GM19455 (cell line): ENCODE data around the gene ZNF793.

Experiments used
- ATAC-seq: cut with Tn5 transposase; IDR thresholded peaks from one replicate; pipeline ENCODE4 v1.9.1; 2021; ENCODE audit not compliant: unreplicated experiment

The ZNF793 gene

DNA sequence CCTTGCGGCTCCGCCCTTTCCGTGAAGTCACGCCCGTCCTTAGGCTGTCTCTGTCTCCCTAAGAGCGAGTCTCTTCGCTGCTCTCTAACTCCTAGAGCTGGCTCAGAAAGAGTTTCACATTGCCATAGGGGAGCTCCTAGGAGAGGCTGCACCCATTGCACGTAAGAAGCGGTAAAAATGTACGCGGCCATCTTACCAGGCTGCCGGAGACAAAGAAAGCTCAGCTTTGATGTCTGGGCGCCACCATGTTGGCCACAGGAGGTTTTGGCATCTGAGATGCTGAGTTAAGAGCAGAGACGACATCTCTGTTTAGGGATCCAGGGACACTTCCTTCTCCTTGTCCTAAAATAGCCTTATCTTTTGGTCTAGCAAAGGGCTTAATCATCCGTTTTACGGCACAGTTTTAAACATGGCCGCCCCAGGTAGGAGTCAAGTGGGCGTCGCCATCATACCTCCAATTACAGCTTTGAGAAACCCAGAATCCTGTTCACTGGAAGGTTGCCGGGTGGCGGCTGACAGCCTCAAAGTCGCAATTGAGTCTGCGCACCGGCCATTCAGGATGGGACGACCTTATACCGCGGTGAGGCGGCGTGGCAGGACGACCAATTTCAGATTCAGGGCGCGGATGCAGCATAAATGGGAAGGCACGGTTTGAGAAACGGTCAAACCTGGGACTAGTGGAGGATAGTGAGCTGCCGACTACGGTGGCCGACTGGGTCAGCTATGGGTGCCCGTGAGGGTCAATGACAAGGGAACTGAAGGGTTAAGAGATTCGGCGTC lies at the start of gene ZNF793:
TSS of gene ZNF793 (plus strand) at position 553 of the 780 bp plus-strand sequence. CDS start 16,501 bp downstream, outside the sequence.
- peak; percentile 74 for ATAC-seq

- ATAC-seq: no peak
These were observed 40.4 kb upstream of the ZNF793 start for GRCh38 chr19:37466277-37466797.

- peak; percentile 80 for ATAC-seq
These were observed 39.7 kb upstream of the ZNF793 start, which contains the start of gene ZNF569 for GRCh38 chr19:37466798-37467607. ZNF569 (minus strand) TSS chr19:37467444; CDS start chr19:37444921, 22,523 bp downstream.

GRCh38 chr19:37467608-37468090 lies 39.1 kb upstream of the ZNF793 start:
- no peak for ATAC-seq

DNA sequence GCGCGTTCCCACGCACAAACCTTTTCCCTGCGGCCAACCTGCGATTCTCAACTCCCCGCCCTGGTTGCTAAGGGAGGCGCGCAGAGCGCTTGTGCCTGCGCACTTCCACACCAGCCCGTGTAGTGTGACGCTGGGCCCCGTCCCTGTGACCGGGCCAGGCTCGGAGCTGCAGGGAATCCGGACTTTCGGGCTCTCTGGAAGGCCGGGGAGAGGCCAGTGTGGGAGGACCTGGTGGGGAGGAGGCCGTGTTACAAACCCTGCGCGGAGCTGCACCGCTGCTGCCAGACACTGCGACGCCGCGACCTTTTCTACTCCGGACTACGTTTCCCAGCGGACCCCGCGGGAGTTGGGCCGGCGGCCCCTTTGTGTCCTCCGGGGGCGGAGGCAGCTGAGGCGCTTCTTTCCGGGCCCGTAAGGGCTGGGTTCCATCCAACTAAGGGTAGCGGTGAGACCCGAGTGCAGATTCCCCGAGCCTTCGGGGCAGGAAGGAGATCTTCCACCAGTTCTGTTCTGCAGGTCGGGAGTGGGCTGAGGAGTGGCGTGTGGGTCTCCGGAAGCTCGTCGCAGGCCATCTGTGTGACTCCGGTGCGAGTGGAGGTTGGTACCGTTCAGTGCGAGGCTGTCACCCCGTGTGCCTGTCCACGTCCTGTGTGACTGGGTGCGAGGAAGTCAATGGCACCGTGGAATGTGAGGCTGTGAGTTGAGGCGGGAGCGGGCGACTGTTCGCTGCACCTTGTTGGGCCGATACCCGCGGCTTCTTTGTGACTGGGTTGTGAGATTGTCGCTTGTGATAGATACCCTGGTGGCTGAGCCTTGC lies 37.6 kb upstream of the ZNF793 start, which contains the start of gene ZNF570:
TSS of gene ZNF570 (plus strand) at position 396 of the 817 bp plus-strand sequence. CDS start 999 bp downstream, outside the sequence.
- peak; percentile 44 for ATAC-seq

DNA sequence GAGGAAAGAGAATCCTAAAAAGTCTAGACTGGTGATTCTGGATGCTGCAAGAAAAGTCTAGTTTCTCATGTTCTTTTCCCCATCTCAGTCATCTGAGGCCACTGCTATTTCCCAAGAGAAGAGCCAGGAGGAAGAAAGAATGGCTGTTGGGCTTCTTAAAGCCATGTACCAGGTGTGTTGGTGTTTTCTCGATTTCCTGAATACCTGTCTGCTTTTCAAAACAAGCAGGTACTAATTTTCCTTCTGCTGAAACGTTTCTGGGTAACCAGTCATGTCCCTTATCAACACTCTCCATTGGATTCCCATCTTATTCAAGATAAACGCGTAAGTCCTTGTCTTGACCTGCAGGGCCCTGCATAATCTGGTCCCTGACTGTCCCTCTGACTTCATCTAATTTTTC lies 36.5 kb upstream of the ZNF793 start:
- ATAC-seq: no peak

DNA sequence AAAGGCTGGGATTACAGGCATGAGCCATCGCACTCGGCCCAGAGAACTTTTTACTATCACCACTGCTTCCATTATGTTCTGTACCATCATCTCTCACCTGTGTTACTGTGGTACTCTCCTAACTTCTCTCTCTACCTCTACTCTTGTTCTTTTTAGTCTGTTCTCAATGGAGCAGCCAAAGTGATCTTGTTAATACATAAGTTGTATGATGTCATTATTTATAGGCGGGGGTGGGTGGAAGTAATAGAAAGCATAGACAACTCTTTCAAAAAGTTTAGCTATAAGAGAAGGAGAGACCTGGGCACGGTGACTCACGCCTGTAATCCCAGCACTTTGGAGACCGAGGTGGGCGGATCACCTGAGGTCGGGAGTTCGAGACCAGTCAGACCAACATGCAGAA lies 34.6 kb upstream of the ZNF793 start:
- no peak for ATAC-seq

GRCh38 chr19:37484406-37485168 lies 22.2 kb upstream of the ZNF793 start:
- ATAC-seq: no peak

DNA sequence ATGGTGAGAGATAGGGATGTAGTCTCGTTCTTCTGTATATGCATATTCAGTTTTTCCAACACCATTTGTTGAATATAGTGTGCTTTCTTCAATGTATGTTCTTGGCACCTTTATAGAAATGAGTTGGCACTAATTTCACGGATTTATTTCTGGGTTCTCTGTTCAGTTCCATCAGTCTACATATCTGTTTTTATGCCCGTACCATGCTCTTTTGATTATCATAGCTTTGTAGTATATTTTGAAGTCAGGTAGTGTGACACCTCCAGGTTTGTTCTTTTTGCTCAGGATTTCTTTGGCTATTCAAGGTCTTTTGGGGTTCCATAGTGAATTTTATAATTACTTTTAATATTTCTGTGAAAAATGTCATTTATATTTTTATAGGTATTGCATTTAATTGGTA lies 14.5 kb upstream of the ZNF793 start:
- ATAC-seq: no peak

- ATAC-seq: peak; percentile 17
These were observed 767 bp upstream of the ZNF793 start for GRCh38 chr19:37505958-37506386.

DNA sequence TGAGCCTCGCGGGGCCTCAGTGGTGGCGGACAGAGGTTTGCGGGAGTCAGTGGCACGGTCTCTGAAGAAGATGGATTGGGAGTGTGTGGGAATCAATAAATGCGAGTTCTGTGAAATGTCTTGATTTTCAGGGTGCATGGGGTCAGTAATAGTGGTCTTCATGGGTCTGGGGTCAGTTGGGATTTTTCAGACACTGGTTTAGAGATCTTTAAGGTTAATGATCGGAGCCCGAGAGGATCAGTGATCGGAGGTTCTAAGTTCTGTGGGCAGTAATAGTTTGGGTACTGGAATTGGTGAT lies 377 bp downstream of the ZNF793 start:
- no peak for ATAC-seq

DNA sequence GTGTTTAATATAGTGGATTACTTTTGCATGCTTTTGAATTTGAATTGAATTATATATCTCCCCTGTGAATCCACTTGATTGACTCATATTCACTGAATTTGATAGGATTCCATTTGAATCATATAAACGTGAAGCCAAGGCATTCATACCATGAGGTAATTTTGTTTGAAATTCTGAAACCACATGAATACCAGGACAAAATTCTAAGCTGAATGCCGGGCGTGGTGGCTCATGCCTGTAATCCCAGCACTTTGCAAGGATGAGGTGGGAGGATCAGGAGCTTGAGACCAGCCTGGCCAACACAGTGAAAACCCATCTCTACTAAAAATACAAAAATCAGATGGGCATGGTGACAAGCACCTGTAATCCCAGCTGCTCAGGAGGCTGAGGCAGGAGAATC lies 4.4 kb downstream of the ZNF793 start:
- ATAC-seq: no peak

- ATAC-seq: no peak
These were observed 5.1 kb downstream of the ZNF793 start for GRCh38 chr19:37511821-37512220.

DNA sequence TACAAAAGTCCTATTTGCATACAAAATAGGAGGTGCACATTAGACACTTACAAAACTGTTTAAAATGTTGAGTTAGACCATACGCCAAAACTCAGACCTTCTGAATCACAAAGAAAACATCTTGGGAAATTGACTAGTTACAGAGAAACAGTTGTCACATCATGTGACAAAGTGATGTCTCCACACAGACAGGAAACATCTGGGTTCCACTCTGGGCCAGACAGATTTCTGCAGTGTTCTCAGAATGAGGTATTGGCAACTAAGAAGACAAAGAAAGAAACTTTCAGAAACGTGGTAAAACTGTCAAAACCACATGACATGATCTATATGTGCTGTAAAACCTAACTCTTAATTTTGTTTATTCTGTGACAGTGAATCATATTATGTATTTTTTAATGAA lies 6.7 kb downstream of the ZNF793 start:
- no peak for ATAC-seq

GRCh38 chr19:37519890-37520289 lies 13.2 kb downstream of the ZNF793 start:
- ATAC-seq: no peak

DNA sequence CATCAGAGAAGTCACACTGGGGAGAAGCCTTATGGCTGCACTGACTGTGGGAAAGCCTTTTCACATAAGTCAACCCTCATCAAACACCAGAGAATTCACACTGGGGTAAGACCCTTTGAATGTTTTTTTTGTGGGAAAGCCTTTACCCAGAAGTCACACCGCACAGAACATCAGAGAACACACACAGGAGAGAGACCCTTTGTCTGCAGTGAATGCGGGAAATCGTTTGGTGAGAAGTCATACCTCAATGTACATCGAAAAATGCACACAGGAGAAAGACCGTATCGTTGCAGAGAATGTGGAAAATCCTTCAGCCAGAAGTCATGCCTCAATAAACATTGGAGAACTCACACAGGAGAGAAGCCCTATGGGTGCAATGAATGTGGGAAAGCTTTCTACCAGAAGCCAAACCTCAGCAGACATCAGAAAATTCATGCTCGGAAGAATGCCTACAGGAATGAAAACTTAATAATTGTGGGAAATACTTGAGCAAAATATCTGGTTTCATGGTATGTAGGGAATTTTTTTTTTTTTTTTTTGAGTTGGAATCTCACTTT lies 30.7 kb downstream of the ZNF793 start:
- no peak for ATAC-seq

DNA sequence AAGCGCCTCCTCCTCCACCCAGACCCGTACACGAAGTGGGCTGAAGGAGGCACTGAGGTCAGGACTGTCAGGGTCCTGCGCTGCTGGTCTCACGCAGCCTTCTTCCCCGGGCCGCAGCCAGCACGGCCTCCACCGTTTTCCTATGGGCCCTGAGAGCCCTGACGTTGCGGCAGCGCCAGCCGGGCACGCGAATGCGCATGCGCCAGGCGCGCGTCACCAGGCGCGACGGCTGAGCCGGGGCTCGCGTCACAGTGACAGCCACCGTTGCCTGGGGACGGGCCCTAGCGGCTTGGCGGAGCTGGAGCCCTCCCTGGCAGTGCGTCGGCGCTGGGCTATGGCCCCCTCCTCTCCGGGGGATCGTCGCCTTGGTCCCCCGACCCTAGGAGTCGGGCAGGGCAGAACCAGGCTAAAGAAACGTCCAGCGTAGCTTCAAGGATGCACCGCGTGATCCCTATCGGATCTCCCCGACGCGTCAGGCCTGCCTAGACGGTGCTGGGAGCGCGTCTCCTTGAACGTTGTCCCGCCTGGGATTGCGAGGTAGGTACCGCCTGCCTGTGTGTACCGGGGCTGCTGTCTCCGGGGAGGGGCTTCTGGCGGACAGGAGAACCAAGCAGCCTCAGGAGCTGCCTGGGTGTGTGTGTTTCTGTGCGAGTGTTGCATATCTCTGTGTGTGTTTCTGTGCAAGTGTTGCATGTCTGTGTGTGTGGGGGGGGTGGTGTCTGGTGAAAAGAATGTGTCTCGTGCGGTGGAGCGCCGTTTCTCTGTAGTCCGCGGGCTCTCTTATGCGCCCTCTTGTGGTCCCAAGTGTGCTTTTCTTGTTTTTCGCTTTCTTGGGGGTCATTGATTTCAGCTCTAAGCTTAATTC lies 44.6 kb downstream of the ZNF793 start:
- no peak for ATAC-seq

- no peak for ATAC-seq
These were observed 56.8 kb downstream of the ZNF793 start for GRCh38 chr19:37563518-37563917.
